Neural progenitor cell (in vitro differentiated cells): ENCODE data around the gene PLEKHH2.

Source experiments
- CTCF ChIP-seq: fragments of 200-600 bp; sonication (generic); IDR thresholded peaks from 2 replicates; pipeline ENCODE4 v1.5.1; 2017; ENCODE audit warnings: antibody characterized with exemption, mild to moderate bottlenecking
- EZH2 ChIP-seq: fragments of 200-600 bp; sonication (generic); IDR thresholded peaks from 2 replicates; pipeline ENCODE4 v1.6.1; 2017; ENCODE audit warnings: antibody characterized with exemption, mild to moderate bottlenecking, moderate library complexity
- EZH2phosphoT487 ChIP-seq: fragments of 200-600 bp; sonication (generic); IDR thresholded peaks from 2 replicates; pipeline ENCODE4 v1.6.1; 2017; ENCODE audit warnings: antibody characterized with exemption

GRCh38 chr2:43594875-43595274 lies 42.2 kb upstream of the PLEKHH2 start:
- TF ChIP-seq CTCF: no peak
- TF ChIP-seq EZH2: no peak
- TF ChIP-seq EZH2phosphoT487: no peak
